PFSK-1 (cell line): ENCODE results near the gene SYNE1.

ENCODE experiments used
- REST ChIP-seq, 2 experiments: IDR thresholded peaks; 2 replicates each; pipeline versions ENCODE4 v1.6.1 to v1.8.0; 2011 to 2012; ENCODE audit warnings: low read depth in 2 of 2, low read length in 2 of 2, control low read depth in 1 of 2, inconsistent platforms in 1 of 2, mild to moderate bottlenecking in 1 of 2, moderate library complexity in 1 of 2; ENCODE audit not compliant: insufficient read depth in 1 of 2
- TAF1 ChIP-seq: IDR thresholded peaks from 2 replicates; pipeline ENCODE4 v1.6.1; 2012; ENCODE audit warnings: low read length, control low read depth, borderline replicate concordance; ENCODE audit not compliant: insufficient read depth

- TF ChIP-seq TAF1 (no peak), REST (IDR thresholded peaks at IDR 0.05; ENCODE audit: insufficient read depth in 1 of 2, low read depth in 2 of 2, low read length in 2 of 2) (no peak)
Measured at GRCh38 chr6:152124429-152125074, 512.6 kb downstream of the SYNE1 start.
